HG02943 (cell line): ENCODE data around the gene TMEM117.

Source experiments
- ATAC-seq: cut with Tn5 transposase; IDR thresholded peaks from one replicate; pipeline ENCODE4 v1.9.1; 2021; ENCODE audit warnings: mild to moderate bottlenecking, low read depth, moderate library complexity; ENCODE audit not compliant: unreplicated experiment

Gene TMEM117

GRCh38 chr12:44059476-44059875 lies 223.6 kb downstream of the TMEM117 start:
- ATAC-seq, result no peak

- ATAC-seq, result no peak
Observed at GRCh38 chr12:44063671-44064070, 227.8 kb downstream of the TMEM117 start.

GRCh38 chr12:44076871-44077270 lies 241.0 kb downstream of the TMEM117 start:
- ATAC-seq, result no peak

- ATAC-seq, result no peak
Observed at GRCh38 chr12:44077294-44077693, 241.4 kb downstream of the TMEM117 start.

- ATAC-seq, result no peak
Observed at GRCh38 chr12:44078273-44078672, 242.4 kb downstream of the TMEM117 start.

- no peak for ATAC-seq
Observed at GRCh38 chr12:44088647-44089046, 252.8 kb downstream of the TMEM117 start.

- ATAC-seq, result no peak
Observed at GRCh38 chr12:44091948-44092606, 256.2 kb downstream of the TMEM117 start.

- no peak for ATAC-seq
Observed at GRCh38 chr12:44098786-44099185, 262.9 kb downstream of the TMEM117 start.

GRCh38 chr12:44099486-44099885 lies 263.6 kb downstream of the TMEM117 start:
- ATAC-seq, result no peak

- no peak for ATAC-seq
Observed at GRCh38 chr12:44100264-44100663, 264.4 kb downstream of the TMEM117 start.

- no peak for ATAC-seq
Observed at GRCh38 chr12:44101475-44101874, 265.6 kb downstream of the TMEM117 start.

GRCh38 chr12:44114906-44115305 lies 279.0 kb downstream of the TMEM117 start:
- no peak for ATAC-seq

- no peak for ATAC-seq
Observed at GRCh38 chr12:44117337-44117736, 281.5 kb downstream of the TMEM117 start.

- no peak for ATAC-seq
Observed at GRCh38 chr12:44118946-44119345, 283.1 kb downstream of the TMEM117 start.

- no peak for ATAC-seq
Observed at GRCh38 chr12:44126806-44127205, 290.9 kb downstream of the TMEM117 start.

- ATAC-seq, result no peak
Observed at GRCh38 chr12:44127966-44128710, 292.3 kb downstream of the TMEM117 start.

GRCh38 chr12:44143175-44143574 lies 307.3 kb downstream of the TMEM117 start:
- ATAC-seq, result no peak

- ATAC-seq, result no peak
Observed at GRCh38 chr12:44148936-44149335, 313.1 kb downstream of the TMEM117 start.

GRCh38 chr12:44154128-44154527 lies 318.2 kb downstream of the TMEM117 start:
- ATAC-seq, result no peak

GRCh38 chr12:44155358-44155757 lies 319.5 kb downstream of the TMEM117 start:
- ATAC-seq, result no peak

GRCh38 chr12:44157359-44157758 lies 321.5 kb downstream of the TMEM117 start:
- no peak for ATAC-seq

GRCh38 chr12:44158746-44159145 lies 322.9 kb downstream of the TMEM117 start:
- no peak for ATAC-seq
